Middle frontal gyrus (tissue), 1 donor: ENCODE data around the gene PRR30.
A peak's percentile ranks its signal among the peaks of the same experiment; 100 is the strongest.

Experiments
- DNase-seq: peaks from one replicate; pipeline ENCODE4 v3.0.0-alpha.2; 2015; ENCODE audit warnings: low spot score; ENCODE audit errors: extremely low spot score

Gene PRR30

GRCh38 chr2:27099334-27099955, 39.8 kb downstream of the PRR30 start:
- DNase-seq = no peak

GRCh38 chr2:27097341-27097740, 41.9 kb downstream of the PRR30 start:
- DNase-seq = no peak

GRCh38 chr2:27096748-27097297, 42.4 kb downstream of the PRR30 start:
- DNase-seq = no peak

- peak; percentile 61 for DNase-seq
Measured at GRCh38 chr2:27095745-27096651, 43.2 kb downstream of the PRR30 start.

GRCh38 chr2:27095427-27095744, 43.8 kb downstream of the PRR30 start:
- DNase-seq = no peak

DNA sequence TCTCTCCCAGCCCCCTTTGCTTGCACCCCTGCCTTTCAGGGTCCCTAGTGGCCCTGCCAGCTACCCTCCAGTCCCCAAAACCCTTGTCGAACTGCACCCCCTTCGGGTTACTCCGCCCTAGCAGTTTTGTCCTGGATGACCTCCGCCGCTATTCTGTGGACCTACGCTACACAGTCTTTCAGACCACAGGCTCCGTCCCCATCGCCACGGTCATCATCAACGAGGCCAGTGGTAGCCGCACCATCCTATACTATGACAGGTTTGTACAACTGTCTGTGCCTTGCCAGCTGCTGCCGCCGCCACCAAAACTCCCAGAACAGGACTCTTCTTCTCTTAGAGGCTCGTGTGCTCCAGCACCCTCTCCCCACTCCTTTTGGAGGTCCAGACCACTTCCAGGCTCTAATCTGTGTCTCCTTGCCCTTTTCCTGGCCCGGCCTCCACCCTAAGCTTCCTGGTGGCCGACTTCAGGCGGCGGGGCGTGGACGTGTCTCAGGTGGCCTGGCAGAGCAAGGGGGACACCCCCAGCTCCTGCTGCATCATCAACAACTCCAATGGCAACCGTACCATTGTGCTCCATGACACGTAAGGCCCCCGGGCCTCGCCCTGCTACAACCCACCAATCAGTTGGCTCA, 44.7 kb downstream of the PRR30 start:
- no peak for DNase-seq

- no peak for DNase-seq
Measured at GRCh38 chr2:27093430-27094352, 45.5 kb downstream of the PRR30 start.

DNA sequence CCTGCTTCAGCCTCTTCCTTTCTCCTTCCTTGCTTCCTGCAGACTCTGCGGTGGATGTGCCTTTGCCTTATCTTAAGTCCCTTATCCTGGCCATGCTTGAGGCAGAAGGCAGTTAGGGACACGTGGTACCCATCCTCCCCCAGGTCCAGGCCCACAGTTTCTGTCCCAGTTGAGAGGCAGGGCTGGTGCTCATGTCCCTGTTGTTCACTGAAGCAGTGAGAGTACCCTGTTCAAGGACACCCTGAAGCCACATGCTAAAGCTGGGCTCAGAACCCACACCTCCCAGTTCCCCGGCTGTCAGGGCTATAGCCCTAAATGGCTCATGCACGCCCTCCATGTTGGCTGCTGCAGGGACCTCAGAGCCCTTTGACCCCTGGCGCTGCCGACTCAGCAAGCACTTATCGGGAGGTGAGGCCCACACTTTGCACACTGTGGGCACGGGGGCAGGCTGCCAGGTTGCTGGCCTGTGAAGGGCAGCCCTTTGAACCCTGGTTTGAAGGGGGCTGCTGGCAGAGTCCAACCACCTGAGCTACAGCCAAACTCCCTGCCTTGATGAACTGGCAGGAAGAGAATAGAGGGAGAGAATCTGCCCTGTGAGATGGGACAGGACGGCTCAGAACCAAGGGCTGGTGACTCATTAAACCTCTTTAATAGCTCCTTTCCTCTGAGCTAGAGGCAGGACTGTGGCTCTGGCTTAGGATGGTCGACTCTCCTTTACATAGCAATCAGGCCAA, 46.3 kb downstream of the PRR30 start:
- DNase-seq = no peak

DNA sequence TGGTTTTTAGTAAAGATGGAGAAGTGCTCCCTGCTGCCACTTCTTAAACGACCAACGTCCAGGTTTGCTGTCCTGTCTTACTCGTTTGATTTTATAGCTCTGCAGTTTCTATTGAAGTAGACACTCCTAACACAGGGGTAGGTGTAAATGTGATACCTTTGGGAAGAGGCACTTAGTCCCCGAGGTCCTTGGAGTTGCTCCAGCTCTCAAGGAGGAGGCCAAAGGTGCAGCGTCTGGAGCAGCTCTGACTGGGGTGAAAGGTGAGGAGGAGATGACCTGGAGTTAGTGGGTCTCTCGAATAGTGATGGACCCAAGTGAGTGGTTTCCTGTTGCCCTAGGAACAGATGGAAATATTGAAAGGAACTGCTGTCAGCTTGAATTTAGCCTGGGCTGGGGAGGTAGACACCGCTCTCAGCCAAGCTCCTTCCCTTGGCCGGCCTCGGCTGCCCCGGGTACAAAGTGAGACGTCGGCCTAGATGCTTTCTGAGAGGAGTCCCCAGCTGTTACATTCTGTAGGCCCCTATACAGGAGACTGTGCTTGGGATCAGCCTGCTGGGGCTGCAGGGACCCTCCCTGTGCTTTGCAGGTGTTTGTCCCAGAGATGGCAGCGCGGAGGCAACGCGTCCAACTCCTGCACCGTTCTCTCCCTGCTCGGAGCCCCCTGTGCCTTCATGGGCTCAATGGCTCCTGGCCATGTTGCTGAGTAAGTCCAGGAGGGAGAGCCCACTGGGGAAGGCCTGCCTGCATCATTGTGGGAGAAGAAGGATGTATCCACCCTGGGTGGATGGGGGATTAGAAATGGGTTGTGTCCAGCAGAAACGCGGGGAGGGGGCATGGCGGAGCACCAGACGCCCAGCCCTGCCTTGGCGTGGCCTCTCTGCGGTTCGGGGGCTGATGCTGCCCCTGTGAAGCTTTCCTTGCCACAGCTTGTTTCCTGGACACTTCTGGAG, 47.2 kb downstream of the PRR30 start:
- DNase-seq = no peak

DNA sequence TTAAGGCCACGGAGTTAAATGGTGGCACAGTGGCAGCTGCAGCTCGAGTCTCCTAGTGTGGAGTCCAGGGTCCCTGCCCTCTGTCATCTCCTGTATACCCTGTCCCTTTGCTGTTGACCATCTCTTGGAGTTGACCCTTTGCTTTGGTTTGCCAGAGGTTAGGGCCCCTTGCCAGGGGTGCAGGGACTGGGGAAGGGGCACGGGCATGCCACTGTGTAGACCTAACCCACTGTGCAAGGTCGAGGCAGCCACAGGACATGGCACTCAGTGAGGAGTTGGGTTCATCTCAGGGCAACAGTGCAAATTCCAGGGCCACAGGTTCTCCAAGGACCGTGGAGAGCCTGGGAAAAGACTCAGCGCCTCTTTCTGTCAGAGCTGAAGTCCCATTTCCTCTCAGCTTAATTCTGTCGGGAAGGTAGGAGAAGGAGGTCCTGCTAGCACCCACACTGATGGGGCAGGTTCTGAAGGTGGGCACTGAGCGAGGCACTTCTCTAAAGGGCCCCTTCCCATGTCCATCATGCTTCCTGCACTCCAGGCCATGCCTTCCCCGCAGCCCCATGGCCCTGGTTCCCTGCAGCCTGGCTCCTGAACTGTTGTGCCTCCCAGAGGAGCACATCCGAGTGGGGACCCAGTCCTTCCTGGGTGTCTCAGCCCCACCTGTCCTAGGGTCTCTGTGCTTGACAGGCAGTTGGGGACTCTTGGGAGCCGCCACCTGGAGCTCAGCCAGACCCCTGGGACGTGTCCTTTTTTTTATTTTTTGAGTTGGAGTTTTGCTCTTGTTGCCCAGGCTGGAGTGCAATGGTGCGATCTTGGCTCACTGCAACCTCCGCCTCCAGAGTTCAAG, 49.9 kb downstream of the PRR30 start:
- no peak for DNase-seq

- no peak for DNase-seq
Measured at GRCh38 chr2:27088634-27089033, 50.6 kb downstream of the PRR30 start.

DNA sequence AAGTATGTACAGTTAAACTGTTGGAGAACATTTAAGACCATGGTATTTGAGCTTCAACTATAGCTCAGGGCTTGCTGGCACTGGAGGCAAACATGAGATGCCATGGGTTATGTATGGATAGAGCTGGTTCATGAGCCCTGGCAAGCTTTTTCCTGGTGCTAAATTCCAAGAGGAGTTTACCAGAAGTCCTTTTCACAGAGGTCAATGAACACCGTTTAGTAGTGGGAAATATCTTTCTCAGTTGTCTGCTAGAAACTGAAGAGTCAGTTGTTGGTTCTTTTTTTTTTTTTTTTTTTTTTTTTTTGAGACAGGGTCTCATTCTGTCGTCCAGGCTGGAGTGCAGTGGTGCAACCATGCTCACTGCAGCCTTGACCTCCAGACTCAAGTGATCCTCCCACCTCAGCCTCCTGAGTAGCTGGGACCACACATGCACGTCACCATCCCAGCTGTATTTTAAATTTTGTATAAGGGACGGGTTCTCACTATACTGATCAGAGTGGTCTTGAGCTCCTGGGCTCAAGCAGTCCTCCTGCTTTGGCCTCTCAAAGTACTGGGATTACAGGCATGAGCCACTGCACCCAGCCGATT, 51.3 kb downstream of the PRR30 start:
- DNase-seq = no peak
